ENCODE measurements around the gene MMAB.
A peak's percentile ranks its signal among the peaks of the same experiment; 100 is the strongest.

The MMAB gene

DNA sequence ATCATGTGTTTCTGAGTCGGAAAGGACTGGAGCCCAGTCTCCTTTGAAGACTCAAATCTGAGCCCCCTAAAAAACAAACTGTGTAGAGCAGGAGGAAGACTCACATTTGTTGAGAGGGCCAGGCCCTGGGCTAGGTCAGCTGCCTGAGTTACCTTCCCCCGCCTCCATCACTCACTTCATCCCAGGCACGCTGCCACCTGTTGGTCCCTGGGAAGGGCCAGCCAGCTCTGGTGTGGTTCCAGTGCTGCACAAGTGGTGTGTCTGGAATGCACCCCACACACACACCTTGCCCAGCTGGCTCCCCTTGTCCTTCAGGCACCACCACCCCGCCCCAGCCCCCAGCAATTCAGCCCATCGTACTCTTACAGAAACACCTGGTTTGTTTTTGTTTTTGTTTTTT is 9.3 kb upstream of the MMAB start:
- H3K4me3 ChIP-seq (ENCODE audit: insufficient read length, low read depth) = no peak overlapping the region
- no peak for TF ChIP-seq SUZ12 (IDR thresholded peaks at IDR 0.05; ENCODE audit: extremely low read depth, insufficient read depth, insufficient read length)
- no peak for TF ChIP-seq YY1 (IDR thresholded peaks at IDR 0.05; ENCODE audit: insufficient read depth, insufficient read length)
- TF ChIP-seq ZNF274 (IDR thresholded peaks at IDR 0.05; ENCODE audit: low read depth, low read length) = no peak
- H3K36me3 ChIP-seq (ENCODE audit: insufficient read depth, insufficient read length, low read length) = peaks cover 69% of the 10 kb centered on the region
- H3K4me1 ChIP-seq (ENCODE audit: insufficient read depth, insufficient read length) = peaks cover 6% of the 10 kb centered on the region
- H3K9ac ChIP-seq (ENCODE audit: insufficient read length, low read depth) = no peak overlapping the region
- H3K27me3 ChIP-seq (ENCODE audit: insufficient read depth, insufficient read length) = no peaks in the 10 kb centered on the region
- H3K9me3 ChIP-seq (ENCODE audit: insufficient read depth, low read length) = no peaks in the 10 kb centered on the region
- peak; percentile 27 for DNase-seq (ENCODE audit: low read depth, low spot score)

DNA sequence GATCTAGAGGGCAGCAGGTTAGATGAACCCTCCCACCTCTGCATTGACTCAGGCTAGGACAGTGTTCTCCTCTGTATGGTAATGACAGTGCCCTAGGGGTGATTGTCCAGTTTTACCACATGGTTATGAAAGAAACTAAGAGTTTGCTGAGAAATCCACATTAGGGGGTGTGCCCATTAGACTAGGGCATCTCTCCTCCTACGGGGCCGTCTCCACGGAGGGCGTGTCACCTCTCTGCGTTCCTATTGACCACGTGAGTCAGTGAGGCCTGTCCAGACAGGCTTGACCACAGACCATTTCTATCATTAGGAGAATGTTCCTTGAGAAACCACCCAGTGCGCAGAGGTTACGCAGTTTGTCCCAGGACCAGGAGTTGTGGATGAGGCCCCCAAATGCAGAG is 8.6 kb upstream of the MMAB start:
- no peak for TF ChIP-seq SUZ12 (IDR thresholded peaks at IDR 0.05; ENCODE audit: extremely low read depth, insufficient read depth, insufficient read length)
- TF ChIP-seq ZNF274 (IDR thresholded peaks at IDR 0.05; ENCODE audit: low read depth, low read length) = no peak
- TF ChIP-seq YY1 (IDR thresholded peaks at IDR 0.05; ENCODE audit: insufficient read depth, insufficient read length) = no peak
- Histone ChIP-seq H3K27me3 (ENCODE audit: insufficient read depth, insufficient read length) (no peaks in the 10 kb centered on the region), H3K9ac (ENCODE audit: insufficient read length, low read depth) (no peak overlapping the region), H3K9me3 (ENCODE audit: insufficient read depth, low read length) (no peaks in the 10 kb centered on the region), H3K36me3 (ENCODE audit: insufficient read depth, insufficient read length, low read length) (peaks cover 69% of the 10 kb centered on the region), H3K4me3 (ENCODE audit: insufficient read length, low read depth) (no peak overlapping the region), H3K4me1 (ENCODE audit: insufficient read depth, insufficient read length) (peaks cover 6% of the 10 kb centered on the region)
- no peak for DNase-seq (ENCODE audit: low read depth, low spot score)

DNA sequence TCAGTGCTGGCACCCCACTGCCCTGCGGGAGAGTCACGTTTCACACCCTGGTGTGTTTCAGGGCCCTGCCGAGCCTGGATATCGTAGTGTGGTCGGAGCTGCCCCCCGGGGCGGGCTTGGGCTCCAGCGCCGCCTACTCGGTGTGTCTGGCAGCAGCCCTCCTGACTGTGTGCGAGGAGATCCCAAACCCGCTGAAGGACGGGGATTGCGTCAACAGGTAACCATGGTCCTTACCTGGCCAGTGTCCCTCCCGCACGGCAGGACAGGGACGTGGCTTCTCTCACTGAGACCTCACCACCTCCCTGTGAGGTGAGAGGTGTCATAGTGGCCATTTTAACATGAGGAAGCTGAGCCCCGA is 8.0 kb upstream of the MMAB start:
- peaks cover 6% of the 10 kb centered on the region for H3K4me1 ChIP-seq (ENCODE audit: insufficient read depth, insufficient read length)
- no peaks in the 10 kb centered on the region for H3K27me3 ChIP-seq (ENCODE audit: insufficient read depth, insufficient read length)
- no peak overlapping the region for H3K9ac ChIP-seq (ENCODE audit: insufficient read length, low read depth)
- H3K4me3 ChIP-seq (ENCODE audit: insufficient read length, low read depth) = no peak overlapping the region
- DNase-seq (ENCODE audit: low read depth, low spot score) = no peak
- H3K9me3 ChIP-seq (ENCODE audit: insufficient read depth, low read length) = no peaks in the 10 kb centered on the region
- no peak for TF ChIP-seq YY1 (IDR thresholded peaks at IDR 0.05; ENCODE audit: insufficient read depth, insufficient read length)
- TF ChIP-seq ZNF274 (IDR thresholded peaks at IDR 0.05; ENCODE audit: low read depth, low read length) = no peak
- no peak for TF ChIP-seq SUZ12 (IDR thresholded peaks at IDR 0.05; ENCODE audit: extremely low read depth, insufficient read depth, insufficient read length)
- H3K36me3 ChIP-seq (ENCODE audit: insufficient read depth, insufficient read length, low read length) = peaks cover 66% of the 10 kb centered on the region

DNA sequence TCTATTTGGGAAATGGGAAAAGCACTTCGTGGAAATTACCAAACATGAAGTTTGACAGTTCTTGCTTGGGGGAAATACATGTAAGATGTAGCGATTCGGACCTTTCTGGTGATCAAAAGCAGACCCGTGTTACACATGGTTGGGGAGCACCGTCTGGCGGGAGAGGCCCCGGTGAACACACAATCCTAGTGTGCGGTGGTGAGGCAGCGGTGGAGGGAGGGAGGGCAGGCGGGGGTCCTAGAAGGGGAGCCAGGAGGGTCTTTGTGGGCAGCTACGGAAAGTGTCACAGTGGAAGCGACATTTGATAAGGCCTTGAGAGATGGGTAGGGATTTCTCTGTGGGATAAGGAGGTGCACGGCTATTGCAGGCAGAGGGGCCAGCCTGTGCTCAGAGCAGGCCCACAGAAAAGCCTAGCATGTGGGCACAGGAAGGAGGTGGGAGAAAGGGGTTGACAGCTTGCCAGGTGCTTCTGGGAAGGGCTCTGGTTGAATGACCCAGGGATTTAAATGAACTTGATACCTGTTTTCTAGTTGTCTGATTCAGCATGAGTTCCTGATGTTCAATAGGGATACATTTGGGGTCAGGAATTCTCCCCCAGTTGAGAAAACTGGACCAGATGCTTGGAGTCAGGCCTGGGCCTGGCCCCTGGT is 7.5 kb upstream of the MMAB start:
- DNase-seq (ENCODE audit: low read depth, low spot score) = no peak
- H3K36me3 ChIP-seq (ENCODE audit: insufficient read depth, insufficient read length, low read length) = peaks cover 67% of the 10 kb centered on the region
- peaks cover 6% of the 10 kb centered on the region for H3K4me1 ChIP-seq (ENCODE audit: insufficient read depth, insufficient read length)
- no peaks in the 10 kb centered on the region for H3K27me3 ChIP-seq (ENCODE audit: insufficient read depth, insufficient read length)
- no peaks in the 10 kb centered on the region for H3K9me3 ChIP-seq (ENCODE audit: insufficient read depth, low read length)
- no peak overlapping the region for H3K4me3 ChIP-seq (ENCODE audit: insufficient read length, low read depth)
- no peak overlapping the region for H3K9ac ChIP-seq (ENCODE audit: insufficient read length, low read depth)
- TF ChIP-seq ZNF274 (IDR thresholded peaks at IDR 0.05; ENCODE audit: low read depth, low read length) = no peak
- no peak for TF ChIP-seq SUZ12 (IDR thresholded peaks at IDR 0.05; ENCODE audit: extremely low read depth, insufficient read depth, insufficient read length)
- no peak for TF ChIP-seq YY1 (IDR thresholded peaks at IDR 0.05; ENCODE audit: insufficient read depth, insufficient read length)

DNA sequence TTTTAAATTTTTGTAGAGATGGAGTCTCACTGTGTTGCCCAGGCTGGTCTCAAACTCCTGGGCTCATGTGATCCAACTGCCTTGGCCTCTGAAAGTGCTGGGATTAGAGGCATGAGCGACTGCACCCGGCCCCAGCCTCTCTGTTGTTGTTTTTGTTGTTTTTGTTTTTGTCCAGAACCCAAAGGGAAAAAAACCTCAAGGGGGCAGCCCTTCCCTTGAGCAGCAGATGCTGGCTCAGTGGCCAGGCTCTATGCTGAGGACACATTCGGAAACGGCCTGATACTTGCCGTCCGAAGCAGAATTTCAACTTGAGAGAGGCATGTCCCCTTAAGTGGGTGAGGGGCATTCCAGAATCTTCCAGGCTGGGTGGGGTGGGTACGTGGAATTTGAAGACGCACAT is 7.0 kb upstream of the MMAB start:
- Histone ChIP-seq H3K4me1 (ENCODE audit: insufficient read depth, insufficient read length) (peaks cover 6% of the 10 kb centered on the region), H3K36me3 (ENCODE audit: insufficient read depth, insufficient read length, low read length) (peaks cover 71% of the 10 kb centered on the region), H3K4me3 (ENCODE audit: insufficient read length, low read depth) (no peak overlapping the region), H3K9me3 (ENCODE audit: insufficient read depth, low read length) (no peaks in the 10 kb centered on the region), H3K27me3 (ENCODE audit: insufficient read depth, insufficient read length) (no peaks in the 10 kb centered on the region), H3K9ac (ENCODE audit: insufficient read length, low read depth) (no peak overlapping the region)
- DNase-seq (ENCODE audit: low read depth, low spot score) = no peak
- TF ChIP-seq ZNF274 (IDR thresholded peaks at IDR 0.05; ENCODE audit: low read depth, low read length) (no peak), SUZ12 (IDR thresholded peaks at IDR 0.05; ENCODE audit: extremely low read depth, insufficient read depth, insufficient read length) (no peak), YY1 (IDR thresholded peaks at IDR 0.05; ENCODE audit: insufficient read depth, insufficient read length) (no peak)

DNA sequence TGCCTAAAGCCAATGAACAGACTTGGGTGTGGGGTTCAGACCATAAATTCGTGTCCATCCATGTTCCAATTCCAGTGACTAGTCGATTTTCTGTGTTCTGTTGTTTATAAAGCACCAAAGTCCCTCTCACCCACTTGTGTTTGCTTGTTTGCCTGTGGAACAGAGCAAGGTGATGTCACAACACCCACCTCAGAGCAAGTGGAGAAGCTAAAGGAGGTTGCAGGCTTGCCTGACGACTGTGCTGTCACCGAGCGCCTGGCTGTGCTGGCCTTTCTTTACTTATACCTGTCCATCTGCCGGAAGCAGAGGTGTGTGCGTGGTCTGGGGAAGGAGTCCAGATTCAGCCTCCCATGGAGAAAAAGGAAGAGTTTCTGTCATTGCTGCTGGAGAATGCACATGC is 6.3 kb upstream of the MMAB start:
- peaks cover 71% of the 10 kb centered on the region for H3K36me3 ChIP-seq (ENCODE audit: insufficient read depth, insufficient read length, low read length)

DNA sequence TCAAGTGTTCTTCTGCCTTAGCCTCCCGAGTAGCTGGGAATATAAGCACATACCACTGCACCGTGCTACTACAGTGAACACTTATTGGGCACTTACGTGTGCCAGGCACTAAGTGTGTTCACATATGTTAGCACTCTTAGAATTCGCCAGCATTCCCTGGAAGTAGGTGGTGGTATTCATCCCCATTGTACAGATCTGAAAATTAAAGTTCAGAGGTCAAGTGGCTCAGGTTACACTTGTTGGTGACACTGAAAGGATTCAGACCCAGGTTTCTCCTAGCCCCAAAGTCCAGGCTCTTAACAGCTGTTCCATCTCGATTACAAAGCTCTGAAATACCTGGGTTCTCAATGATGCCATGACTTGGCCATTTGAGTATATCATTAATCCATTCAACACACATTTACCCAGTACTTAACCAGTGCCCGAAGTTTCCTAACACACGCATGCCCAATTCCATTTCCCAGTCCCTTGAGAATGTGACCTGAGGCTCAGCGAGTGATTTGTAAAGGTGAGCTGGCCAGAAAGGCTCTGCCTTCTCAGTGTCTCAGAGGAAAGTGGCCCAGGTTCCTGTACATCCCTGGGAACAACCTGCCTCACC is 5.1 kb upstream of the MMAB start:
- Histone ChIP-seq H3K36me3 (ENCODE audit: insufficient read depth, insufficient read length, low read length) (peaks cover 69% of the 10 kb centered on the region), H3K9me3 (ENCODE audit: insufficient read depth, low read length) (no peaks in the 10 kb centered on the region), H3K4me3 (ENCODE audit: insufficient read length, low read depth) (no peak overlapping the region), H3K9ac (ENCODE audit: insufficient read length, low read depth) (no peak overlapping the region), H3K27me3 (ENCODE audit: insufficient read depth, insufficient read length) (no peaks in the 10 kb centered on the region), H3K4me1 (ENCODE audit: insufficient read depth, insufficient read length) (peaks cover 6% of the 10 kb centered on the region)
- TF ChIP-seq YY1 (IDR thresholded peaks at IDR 0.05; ENCODE audit: insufficient read depth, insufficient read length) (no peak), ZNF274 (IDR thresholded peaks at IDR 0.05; ENCODE audit: low read depth, low read length) (no peak), SUZ12 (IDR thresholded peaks at IDR 0.05; ENCODE audit: extremely low read depth, insufficient read depth, insufficient read length) (no peak)
- no peak for DNase-seq (ENCODE audit: low read depth, low spot score)

More for the DNA sequence above, 6.3 kb upstream of the MMAB start:
- DNase-seq (ENCODE audit: low read depth, low spot score) = no peak
- no peaks in the 10 kb centered on the region for H3K27me3 ChIP-seq (ENCODE audit: insufficient read depth, insufficient read length)
- no peak overlapping the region for H3K9ac ChIP-seq (ENCODE audit: insufficient read length, low read depth)
- peaks cover 6% of the 10 kb centered on the region for H3K4me1 ChIP-seq (ENCODE audit: insufficient read depth, insufficient read length)
- no peak for TF ChIP-seq SUZ12 (IDR thresholded peaks at IDR 0.05; ENCODE audit: extremely low read depth, insufficient read depth, insufficient read length)
- TF ChIP-seq ZNF274 (IDR thresholded peaks at IDR 0.05; ENCODE audit: low read depth, low read length) = no peak
- TF ChIP-seq YY1 (IDR thresholded peaks at IDR 0.05; ENCODE audit: insufficient read depth, insufficient read length) = no peak
- no peak overlapping the region for H3K4me3 ChIP-seq (ENCODE audit: insufficient read length, low read depth)
- H3K9me3 ChIP-seq (ENCODE audit: insufficient read depth, low read length) = no peaks in the 10 kb centered on the region
